Activated T-cell treated with anti-CD3 and anti-CD28 coated beads for 24 hours (primary cell): ENCODE measurements around the gene CFAP54.
"Not testable (repeated sequence)": the region's sequence is repeated elsewhere in the genome, so short reads cannot be mapped to it uniquely, and the experiment has no call there.

Experiments
- DNase-seq: peaks from one replicate; pipeline ENCODE4 v3.0.0-alpha.2; 2020; ENCODE audit warnings: low read depth

Gene CFAP54

GRCh38 chr12:96478011-96478410, 11.4 kb upstream of the CFAP54 start:
- no peak for DNase-seq

GRCh38 chr12:96482086-96482485, 7.3 kb upstream of the CFAP54 start:
- no peak for DNase-seq

- DNase-seq: no peak
Measured at GRCh38 chr12:96483116-96483515, 6.3 kb upstream of the CFAP54 start.

- DNase-seq: no peak
Measured at GRCh38 chr12:96486751-96487613, 2.4 kb upstream of the CFAP54 start.

GRCh38 chr12:96487634-96488033, 1.7 kb upstream of the CFAP54 start:
- no peak for DNase-seq

GRCh38 chr12:96493106-96493505, 3.7 kb downstream of the CFAP54 start:
- DNase-seq: no peak

GRCh38 chr12:96494154-96494553, 4.8 kb downstream of the CFAP54 start:
- not testable (repeated sequence) for DNase-seq

GRCh38 chr12:96495155-96495554, 5.8 kb downstream of the CFAP54 start:
- DNase-seq: no peak

GRCh38 chr12:96495841-96496545, 6.6 kb downstream of the CFAP54 start:
- no peak for DNase-seq

- no peak for DNase-seq
Measured at GRCh38 chr12:96496944-96497343, 7.6 kb downstream of the CFAP54 start.

GRCh38 chr12:96497855-96498254, 8.5 kb downstream of the CFAP54 start:
- no peak for DNase-seq

GRCh38 chr12:96500693-96501092, 11.3 kb downstream of the CFAP54 start:
- DNase-seq: no peak

GRCh38 chr12:96501133-96501761, 11.9 kb downstream of the CFAP54 start:
- DNase-seq: no peak

- DNase-seq: no peak
Measured at GRCh38 chr12:96501908-96502307, 12.5 kb downstream of the CFAP54 start.

GRCh38 chr12:96502477-96502876, 13.1 kb downstream of the CFAP54 start:
- DNase-seq: no peak

- DNase-seq: no peak
Measured at GRCh38 chr12:96502949-96503532, 13.7 kb downstream of the CFAP54 start.

- DNase-seq: no peak
Measured at GRCh38 chr12:96503976-96504375, 14.6 kb downstream of the CFAP54 start.

GRCh38 chr12:96506776-96507175, 17.4 kb downstream of the CFAP54 start:
- DNase-seq: no peak

- no peak for DNase-seq
Measured at GRCh38 chr12:96510306-96510764, 21.0 kb downstream of the CFAP54 start.

- no peak for DNase-seq
Measured at GRCh38 chr12:96513166-96513565, 23.8 kb downstream of the CFAP54 start.

- no peak for DNase-seq
Measured at GRCh38 chr12:96513681-96514080, 24.3 kb downstream of the CFAP54 start.

- no peak for DNase-seq
Measured at GRCh38 chr12:96514328-96514727, 25.0 kb downstream of the CFAP54 start.
